HG03025 (cell line): Measurements from ENCODE around the gene B4GALT3.

Source experiments
- ATAC-seq: cut with Tn5 transposase; IDR thresholded peaks from one replicate; pipeline ENCODE4 v1.9.1; 2021; ENCODE audit warnings: mild to moderate bottlenecking, moderate library complexity; ENCODE audit not compliant: unreplicated experiment, low FRiP score

B4GALT3 gene

DNA sequence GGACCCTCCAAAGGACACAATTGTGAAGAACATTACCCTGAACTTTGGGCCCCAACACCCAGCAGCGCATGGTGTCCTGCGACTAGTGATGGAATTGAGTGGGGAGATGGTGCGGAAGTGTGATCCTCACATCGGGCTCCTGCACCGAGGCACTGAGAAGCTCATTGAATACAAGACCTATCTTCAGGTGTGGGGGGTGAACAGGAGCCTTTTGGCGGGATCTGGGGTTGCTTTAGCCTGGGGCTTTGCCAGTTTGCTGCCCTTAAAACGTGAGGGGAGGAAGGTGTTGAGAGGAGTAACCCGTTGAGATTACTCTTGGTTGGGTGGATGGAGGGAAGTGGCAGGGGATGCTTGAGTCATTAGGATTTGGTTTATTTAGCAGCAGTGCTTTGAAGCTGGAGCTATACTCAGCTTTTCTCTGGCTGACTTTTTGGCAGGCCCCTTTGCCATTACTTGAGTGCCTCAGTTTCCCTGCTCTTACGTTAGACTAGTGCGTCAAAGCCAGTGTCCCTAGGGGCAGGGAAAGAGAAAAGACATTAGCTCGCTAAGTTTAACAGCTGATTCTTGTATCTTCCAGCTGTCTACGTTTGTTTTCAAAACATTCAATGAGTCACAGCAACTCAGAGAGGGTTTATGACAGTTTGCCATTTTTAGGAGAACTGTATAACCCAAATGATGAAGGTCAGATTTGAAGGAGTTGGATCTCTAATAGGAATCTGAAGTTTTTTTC is 29.3 kb upstream of the B4GALT3 start:
- ATAC-seq, result no peak

DNA sequence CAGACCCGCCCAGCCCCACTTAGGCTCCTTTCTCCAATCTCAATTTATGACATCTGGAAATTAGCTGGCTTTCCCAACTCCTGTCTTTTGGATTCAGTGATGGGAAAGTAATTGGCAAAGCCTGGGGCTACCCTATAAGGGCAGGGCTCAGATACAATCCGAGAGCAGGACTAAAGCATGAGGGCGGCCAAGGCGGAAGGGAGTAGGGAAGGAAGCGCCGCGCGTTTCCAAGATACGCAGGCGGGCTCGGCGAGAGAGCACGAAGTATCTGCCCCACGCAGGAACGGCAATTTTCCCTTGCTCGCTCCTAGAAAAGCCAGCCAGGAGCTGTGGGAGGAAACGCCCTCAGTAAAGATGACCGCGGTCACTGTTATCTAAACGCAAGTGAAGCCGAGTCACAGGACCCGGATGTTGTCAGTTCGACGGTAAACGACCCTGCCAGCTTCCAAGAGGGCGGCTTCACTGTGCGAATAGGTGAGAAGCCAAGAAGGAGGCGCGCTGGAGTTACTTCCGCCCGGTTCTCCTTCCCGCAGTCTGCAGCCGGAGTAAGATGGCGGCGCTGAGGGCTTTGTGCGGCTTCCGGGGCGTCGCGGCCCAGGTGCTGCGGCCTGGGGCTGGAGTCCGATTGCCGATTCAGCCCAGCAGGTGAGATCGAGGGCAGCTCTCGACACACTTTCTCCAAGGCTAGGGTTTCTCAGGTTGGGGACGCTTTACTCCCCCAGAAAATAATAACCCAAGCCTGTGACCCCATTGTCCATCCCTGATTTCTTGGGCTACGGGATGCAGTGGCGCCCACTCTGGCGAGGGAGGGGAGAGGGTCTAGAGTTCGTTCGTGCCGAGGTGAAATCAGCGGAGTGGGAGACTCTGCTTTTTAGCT is 24.8 kb upstream of the B4GALT3 start, which contains the start of gene NDUFS2:
NDUFS2 (plus strand) TSS at position 532 of the 877 bp plus-strand sequence; CDS start at position 551, 19 bp downstream.
- ATAC-seq, result peak; percentile 97

DNA sequence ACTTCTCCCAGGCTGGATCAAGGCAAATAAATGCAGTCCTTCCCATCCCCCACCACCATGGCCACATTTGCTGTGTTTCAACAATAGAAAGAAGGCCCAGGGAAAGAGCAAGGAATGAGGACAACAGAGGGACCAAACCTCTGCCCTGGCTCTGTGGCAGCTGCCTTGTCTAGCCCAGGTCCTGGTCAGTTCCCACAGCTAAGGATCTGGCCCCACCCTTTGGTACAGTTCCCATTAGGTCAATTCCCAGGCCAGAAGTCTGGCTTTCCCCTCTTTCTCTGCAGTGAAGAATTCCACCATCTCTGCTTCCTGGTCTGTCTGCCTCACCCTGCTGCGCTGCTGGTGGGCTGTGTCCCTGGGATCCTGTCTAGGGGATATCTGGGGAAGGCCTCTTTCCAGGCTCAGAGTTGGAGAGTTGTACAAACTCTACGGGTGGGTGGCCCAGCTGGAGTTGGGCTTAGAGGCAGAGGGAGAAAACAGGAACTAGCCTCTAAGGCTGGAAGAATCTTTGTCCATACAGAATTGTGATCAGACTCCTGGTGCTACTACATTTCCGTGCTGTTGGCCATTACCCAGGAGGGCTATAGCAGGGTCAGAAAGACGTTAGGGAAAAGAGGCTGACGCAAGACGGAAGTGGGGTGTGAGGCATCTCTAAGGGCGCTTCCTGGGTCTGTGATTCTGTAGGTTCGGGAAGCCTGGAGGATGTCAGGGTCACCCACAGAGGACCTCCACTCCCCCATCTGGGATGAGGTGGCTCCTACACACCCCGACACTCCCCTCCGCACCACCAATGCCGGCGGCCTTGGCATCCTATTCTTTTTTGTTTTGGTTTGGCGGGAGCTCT is 23.9 kb upstream of the B4GALT3 start:
- no peak for ATAC-seq

DNA sequence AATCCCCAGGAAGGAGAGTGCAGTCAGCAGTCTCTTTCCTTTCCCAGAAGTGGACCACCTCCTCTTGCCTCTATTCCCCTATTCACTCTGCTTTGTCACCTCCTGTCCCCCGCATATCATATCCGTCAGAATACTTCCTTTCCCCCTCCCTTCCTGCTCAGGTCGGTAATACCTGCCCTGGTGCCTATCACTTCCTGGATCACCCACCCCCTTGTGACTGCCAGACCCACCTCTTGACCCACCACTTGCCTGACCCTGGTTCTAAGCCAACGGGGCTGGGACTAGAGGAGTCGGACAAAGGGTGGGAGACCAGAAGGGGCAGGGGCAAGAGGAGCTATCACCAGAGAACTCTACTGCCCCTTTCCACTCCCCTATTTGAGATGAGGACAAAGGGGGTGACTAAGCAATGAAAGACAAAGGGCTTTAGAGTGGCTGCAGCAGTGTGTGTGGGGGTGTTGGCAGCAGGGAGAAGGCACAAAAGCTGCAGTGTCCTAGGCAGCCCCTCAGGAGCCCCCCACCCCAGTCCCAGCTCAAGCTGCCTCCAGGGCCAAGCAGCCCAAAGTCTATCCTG is 23.2 kb upstream of the B4GALT3 start:
- no peak for ATAC-seq

DNA sequence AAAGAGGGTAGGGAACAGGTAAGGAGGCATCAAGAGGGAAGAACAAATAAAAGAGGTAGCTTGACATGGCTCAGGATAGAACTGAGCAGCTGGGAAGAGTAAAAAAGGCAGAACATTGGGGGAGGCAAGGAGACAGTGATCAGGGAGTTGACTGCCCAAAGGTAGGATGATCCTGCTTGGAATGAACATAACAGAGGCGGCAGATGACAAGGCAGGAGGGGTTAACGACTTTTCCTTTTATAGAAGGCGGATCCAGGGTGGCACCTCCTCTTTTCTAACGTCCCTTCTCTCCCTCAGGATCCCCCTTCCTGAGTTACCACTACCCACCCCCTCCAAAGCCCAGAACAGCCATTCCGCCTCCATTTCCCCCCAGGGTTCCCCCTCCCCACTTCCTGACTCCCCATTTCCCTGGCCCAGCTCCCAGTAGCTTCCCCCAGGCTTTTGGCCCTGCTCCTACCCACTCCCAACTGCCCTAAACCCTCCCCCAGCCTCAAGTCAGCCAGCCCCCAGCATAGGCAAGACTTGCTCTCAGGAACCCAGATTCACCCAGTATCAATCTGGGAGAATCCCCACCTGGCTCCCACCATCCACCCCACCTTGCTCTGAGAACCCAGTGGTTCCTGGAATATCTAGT is 22.3 kb upstream of the B4GALT3 start:
- no peak for ATAC-seq

DNA sequence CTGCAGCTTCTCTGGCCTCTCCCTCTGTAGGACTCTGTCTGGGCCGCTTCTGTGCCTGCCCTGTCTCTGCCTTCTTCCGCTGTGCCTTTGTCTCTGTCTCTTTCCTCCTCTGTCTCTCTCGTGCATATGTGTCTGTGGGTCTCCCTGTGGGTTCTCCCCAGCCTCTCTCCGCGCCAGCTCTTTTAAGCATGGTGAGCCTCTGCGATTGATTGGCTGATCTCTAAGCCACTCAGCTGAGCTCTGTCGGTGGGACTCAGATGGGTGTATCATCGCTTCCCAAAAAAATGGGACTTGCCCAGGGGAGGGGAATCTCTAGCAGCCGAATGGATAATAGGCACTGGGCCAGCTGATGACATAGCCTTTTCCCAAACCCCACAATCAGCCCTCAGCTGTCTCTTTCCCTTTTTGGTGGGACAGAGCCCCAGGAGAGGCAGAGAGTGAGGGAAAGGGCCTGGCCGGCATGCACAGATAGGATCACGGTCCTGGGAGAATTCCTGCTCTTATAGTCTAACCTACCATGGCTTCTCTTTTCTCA is 21.7 kb upstream of the B4GALT3 start, which contains the start of gene ADAMTS4:
ADAMTS4 (minus strand) TSS at position 158 of the 535 bp plus-strand sequence. CDS start 427 bp downstream, outside the sequence.
- no peak for ATAC-seq

DNA sequence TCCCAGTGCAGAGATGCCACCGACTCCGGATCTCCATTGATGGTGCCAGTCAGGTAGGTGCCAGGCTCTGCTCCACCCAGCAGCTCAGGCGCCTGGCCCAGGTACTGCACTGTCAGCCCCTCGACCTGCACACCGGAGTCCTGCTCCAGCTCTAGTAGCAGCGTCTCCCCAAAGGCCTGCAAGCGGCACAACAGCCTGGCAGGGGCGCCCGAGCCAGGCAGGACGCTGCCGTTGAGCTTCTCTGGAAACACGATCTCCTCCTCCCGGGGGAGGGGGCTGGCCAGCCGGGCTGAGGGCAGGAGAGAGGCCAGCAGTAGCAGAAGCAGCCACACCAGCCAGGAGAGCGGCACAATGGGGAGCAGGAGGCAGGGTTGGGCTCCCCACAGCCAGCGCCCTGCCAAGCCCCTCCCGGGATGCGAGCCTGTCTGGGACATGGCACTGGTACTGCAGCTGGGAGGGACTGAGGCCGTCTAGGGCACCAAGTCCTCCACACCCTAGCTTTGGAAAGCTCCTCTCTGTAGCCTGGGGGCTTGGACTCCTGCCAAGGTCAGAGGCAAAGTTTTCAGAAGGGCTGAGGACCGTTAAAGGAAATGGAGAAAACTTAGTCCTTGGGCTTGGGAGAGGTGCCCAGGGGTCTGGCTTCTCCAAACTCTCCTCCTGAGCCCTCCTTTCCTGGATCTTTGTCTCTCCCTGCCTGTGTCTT is 21.0 kb upstream of the B4GALT3 start:
- no peak for ATAC-seq

DNA sequence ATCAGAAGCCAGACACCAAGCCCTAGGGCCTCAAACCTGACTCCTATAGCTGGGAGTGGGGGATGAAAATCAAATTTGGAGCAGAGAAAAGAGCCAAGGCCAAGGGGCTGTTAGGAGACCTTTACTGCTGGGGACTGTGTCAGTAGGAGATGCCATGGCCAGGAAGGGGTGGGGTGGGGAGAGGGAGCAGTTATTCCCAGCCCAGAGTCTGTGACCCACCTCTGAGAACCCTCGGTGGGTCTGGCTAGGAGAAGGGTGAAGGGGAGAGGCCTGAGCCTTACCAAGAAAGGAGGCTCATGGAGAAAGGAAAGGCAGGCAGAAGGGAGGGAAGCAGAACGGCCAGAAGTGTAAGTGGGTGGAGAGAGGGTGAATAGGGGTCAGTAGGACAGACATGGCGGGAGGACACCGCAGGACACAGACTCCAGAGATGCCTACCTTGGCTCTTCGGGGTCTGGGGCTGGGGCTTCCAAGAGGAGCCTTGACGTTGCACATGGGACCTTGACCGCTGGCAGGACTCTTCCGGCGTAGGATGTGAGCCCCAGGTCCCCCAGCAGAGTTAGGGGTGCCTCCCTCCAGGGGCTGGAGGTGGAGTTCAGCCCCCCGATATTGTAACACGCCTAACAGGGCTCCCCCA is 20.4 kb upstream of the B4GALT3 start:
- ATAC-seq, result no peak

DNA sequence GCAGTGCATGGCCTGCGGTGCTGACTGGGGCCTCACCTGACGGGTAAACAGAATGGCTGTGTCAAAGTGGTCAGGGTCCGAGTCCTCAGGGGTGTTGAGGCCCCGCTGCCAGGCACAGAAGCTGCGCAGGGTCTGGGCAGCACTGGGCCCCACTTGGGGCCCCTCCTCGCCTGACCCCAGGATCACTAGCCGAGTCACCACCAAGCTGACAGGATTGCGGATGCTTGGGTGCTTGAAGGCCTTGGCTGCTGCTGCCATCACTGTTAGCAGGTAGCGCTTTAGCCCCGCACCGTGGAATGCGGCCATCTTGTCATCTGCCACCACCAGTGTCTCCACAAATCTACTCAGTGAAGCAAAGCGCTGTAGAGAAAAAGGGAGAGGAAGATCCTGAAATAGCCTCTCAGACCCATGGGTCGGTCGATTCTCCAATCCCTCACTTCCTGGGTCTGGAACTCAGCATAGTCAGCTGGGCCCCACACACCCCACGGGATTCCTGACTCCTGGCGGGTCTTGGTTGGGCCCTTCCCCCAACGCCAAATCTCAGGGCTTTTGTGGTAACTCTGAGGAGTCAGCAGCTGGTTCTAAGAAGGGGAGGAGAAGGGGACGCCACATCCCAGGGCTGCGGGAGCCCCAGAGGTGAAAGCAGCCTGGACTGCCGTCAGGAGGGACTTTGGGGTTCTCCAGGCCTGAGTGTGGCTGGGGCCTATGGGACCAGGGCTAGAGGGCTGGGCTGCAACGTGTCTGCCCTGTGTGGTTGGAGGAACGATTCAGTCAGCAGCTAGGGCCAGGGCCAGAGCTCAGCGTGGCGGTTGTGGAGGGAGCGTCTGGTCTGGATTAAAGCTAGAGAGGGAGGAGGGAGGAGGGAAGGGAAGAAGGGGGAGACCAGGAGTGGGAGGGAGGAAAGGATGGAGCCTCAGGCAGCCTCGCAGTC is 19.5 kb upstream of the B4GALT3 start:
- no peak for ATAC-seq

DNA sequence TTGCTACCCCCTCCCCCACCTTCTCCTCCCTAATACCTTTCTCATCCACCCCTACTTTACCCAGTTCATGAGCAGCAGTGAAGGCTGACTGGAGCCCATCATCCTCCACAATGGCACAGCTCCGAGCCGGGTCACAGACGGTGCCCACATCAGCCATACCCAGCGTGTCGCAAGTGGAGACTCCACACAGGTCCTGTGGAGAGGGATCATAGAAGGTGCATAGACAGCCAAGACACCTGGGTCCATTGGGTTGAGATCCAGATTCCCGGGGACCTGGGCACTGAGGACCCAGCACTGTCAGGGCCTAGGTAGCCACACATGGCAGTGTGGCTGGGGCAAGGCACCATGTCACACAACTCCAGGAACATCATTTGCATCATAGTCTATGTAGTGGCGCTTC is 18.8 kb upstream of the B4GALT3 start:
- ATAC-seq, result no peak

DNA sequence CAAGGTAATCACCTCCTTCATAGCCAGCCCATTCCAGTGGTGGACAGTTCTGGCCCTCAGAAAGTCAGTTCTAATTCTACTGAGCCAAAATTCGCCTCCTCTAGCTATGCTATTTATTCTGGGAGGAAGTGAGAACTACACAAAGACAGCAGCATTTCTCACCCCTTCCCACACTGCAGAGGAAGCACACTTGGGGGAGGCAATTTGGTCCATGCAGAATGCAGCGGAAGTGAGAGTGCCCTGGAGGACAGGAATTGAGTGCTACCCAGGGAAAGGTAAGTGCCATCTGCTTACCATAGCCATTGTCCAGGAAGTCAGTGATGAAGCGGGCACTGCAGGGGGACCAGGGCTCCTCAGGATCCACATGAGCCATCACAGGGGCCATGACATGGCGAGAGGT is 17.9 kb upstream of the B4GALT3 start:
- ATAC-seq, result no peak

DNA sequence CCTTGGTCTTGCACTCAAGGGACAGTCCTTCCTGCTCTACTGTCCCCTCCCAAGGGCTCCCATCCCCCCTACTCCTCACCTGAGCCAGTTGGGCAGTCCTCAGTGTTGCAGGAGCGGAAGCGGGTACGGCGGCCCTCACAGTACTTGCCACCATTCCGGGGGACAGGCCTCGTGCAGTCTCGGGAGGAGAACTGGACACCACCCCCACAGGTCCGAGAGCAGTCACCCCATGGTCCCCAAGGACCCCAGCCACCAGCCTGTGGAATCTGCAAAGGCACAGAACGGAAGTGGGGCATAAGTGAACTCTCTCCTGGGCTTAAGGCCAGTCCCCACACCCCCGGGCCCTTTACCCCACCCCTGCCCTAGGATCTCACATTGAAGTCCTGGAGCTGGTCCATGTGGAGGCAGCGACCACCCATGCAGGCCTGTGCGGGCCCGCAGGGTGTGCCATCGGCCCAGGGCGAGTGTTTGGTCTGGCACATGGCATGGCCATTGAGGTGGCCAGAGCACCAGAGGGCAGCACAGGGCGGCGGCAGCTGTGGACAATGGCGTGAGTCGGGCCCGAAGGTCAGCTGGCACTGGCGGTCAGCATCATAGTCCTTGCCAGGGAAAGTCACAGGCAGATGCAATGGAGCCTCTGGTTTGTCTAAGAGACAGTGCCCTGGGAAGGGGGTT is 16.4 kb upstream of the B4GALT3 start:
- no peak for ATAC-seq

DNA sequence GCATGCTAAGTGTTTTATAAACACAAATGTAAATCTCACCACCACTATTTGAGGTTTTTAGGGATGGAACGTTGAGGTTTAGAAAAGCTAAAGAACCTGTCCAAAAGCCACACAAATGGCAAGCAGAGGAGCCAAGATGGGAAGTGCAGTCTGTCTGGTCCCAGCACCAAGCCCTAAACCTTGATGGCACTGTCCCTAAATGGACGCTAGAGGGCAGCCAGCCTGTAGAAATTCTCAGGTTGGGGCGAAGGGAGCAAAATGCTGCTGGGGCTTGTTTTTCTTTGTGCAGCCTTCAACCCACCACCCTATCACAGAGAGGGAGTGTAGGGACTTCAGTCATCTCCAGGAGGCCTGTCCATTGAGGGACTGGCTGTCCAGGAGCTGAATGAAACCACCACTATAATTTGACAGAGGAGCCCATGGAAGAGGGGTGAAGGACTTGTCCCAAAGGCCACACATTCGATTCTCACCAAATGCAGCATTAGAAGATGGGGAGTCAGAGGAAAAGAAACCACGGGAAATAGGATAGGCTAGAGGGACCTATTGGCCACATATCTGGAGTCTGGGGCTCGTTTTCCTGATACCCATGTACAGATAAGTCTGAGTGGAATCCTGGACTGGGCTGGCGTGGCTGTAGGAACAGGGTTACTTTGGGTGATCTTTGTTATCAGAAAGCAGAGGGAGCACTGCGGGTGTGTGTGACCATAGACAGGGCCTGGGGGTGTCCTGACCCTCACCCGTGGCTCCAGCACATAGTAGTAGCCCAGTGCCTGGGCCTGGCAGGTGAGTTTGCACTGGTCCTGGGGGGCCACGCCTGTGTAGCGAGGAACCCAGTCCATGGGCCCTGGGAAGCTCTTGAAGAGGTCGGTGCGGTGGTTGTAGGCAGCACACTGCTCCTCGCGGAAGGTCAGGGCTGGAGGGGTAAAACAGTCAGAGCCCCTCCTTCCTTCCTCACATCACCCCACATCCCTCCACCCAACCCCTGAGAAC is 15.5 kb upstream of the B4GALT3 start:
- no peak for ATAC-seq

DNA sequence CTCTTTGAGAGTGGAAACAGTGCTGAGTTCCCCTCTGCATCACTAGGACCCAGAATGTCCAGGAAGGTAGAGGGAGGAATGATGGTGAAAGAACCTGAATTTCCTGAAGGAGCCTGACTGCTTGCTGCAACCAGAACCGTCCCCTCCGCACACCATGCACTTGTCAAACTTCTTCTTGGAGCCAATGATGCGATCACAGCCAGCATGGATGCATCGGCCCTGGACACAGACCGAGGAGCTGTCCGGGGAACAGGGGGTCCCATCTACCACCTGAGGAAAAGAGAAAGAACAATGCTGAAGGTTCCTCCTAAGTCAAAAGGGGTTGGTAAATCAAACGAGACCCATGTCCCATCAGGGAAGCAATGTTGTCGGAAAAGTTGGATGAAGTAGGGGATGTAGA is 14.7 kb upstream of the B4GALT3 start:
- ATAC-seq, result no peak

DNA sequence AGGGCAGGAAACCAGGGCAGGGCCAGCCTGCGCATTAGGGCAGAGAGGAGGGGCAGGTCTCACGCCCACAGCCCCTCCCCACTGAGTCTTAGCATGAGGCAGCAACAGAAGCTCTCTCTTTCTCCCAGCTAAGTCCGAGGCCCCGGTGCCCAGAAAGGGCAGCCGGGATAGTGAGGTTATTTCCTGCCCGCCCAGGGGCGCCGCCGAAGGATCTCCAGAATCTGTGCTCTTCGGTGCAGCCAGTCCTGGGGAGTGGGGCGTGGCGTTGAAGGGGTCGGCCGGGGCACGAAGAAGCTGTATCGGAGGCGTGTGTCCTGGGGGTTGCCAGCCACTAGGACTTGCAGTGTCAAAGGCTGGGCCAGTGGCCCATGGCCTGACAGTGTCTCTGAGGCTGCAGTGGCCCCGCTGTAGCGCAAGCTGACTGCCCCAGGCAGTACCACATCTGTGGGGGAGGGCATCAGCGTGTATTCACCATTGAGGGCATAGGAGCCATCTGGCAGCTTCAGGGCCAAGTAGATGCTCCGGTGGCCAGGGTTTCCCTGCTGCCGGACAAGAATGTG is 13.7 kb upstream of the B4GALT3 start:
- no peak for ATAC-seq
